GM12878 (cell line): ENCODE measurements around the gene BCAR3. TPM values are rescaled to one million over a fixed set of nuclear protein-coding genes. Genes with fewer than 3 reads are reported as not detected.
"Not testable (repeated sequence)": the region's sequence is repeated elsewhere in the genome, so short reads cannot be mapped to it uniquely, and the experiment has no call there.

ENCODE experiments used
- ATAC-seq: fragments of 200-7000 bp; cut with Tn5 transposase; 3 replicates; pipeline ENCODE4 v1.9.1; 2020; ENCODE audit warnings: mild to moderate bottlenecking, moderate library complexity
- BruUV-seq: library from RNA; stranded (reverse); fragments of 400-500 nt; replicated peaks from 2 replicates; lab custom pipeline; 2021; lab: Mats Ljungman, UMichigan
- CTCF ChIA-PET: fragments of 300-600 bp; sonication (Branson Sonifier 250); formaldehyde crosslinking; extraction: SDS; loops from one replicate; lab custom pipeline; 2021; ENCODE audit warnings: inconsistent platforms; lab: Yijun Ruan, JAX
- POLR2A ChIA-PET: fragments of 350-600 bp; formaldehyde crosslinking; extraction: SDS; loops from one replicate; lab custom pipeline; 2021; ENCODE audit warnings: inconsistent platforms; lab: Charles Lee
- RAD21 ChIA-PET: fragments of 300-600 bp; sonication (Branson Sonifier 250); formaldehyde crosslinking; loops from one replicate; lab custom pipeline; 2023; ENCODE audit warnings: antibody characterized with exemption; ENCODE audit not compliant: unreplicated experiment; lab: Charles Lee
- SMC1A ChIA-PET: fragments of 300-600 bp; sonication (Branson Sonifier 250); formaldehyde crosslinking; loops from one replicate; lab custom pipeline; 2023; ENCODE audit not compliant: unreplicated experiment, uncharacterized antibody; lab: Charles Lee
- DNase-seq: peaks from one replicate; pipeline ENCODE4 v3.0.0-alpha.2; 2011; ENCODE audit warnings: low read depth, low spot score
- FAIRE-seq: peaks from 3 replicates; lab custom pipeline; 2011; peaks lifted over from hg19 to GRCh38; lab: Jason Lieb, UNC
- H2AFZ ChIP-seq: 2 replicates; pipeline ENCODE4 v1.6.0; 2011; ENCODE audit warnings: low read depth, low read length, control low read depth; ENCODE audit not compliant: control insufficient read depth
- H3K27ac ChIP-seq: 2 replicates; pipeline ENCODE4 v1.5.1; 2011; ENCODE audit warnings: control low read depth; ENCODE audit not compliant: control insufficient read depth, insufficient read depth
- H3K27me3 ChIP-seq, 2 experiments: replicated peaks in 1 of 2; 2 replicates each; pipeline versions ENCODE4 v1.6.0 to v1.6.1; 2011; ENCODE audit warnings: low read length in 1 of 2; ENCODE audit not compliant: control insufficient read depth in 2 of 2, insufficient read depth in 2 of 2
- H3K36me3 ChIP-seq, 2 experiments: 2 replicates each; pipeline ENCODE4 v1.5.1; 2011; ENCODE audit warnings: low read length in 1 of 2; ENCODE audit not compliant: control insufficient read depth in 2 of 2, insufficient read depth in 2 of 2
- H3K4me1 ChIP-seq: 2 replicates; pipeline ENCODE4 v1.6.1; 2011; ENCODE audit warnings: mild to moderate bottlenecking, low read length, moderate library complexity, mixed read lengths; ENCODE audit not compliant: control insufficient read depth, insufficient read depth
- H3K4me2 ChIP-seq: 2 replicates; pipeline ENCODE4 v1.6.0; 2011; ENCODE audit warnings: control low read depth; ENCODE audit not compliant: control insufficient read depth, insufficient read depth
- H3K4me3 ChIP-seq: fragments of 200-600 bp; sonication (generic); 2 replicates; pipeline ENCODE4 v1.5.1; 2016
- H3K79me2 ChIP-seq: 2 replicates; pipeline ENCODE4 v1.6.0; 2011; ENCODE audit warnings: low read length; ENCODE audit not compliant: control insufficient read depth, insufficient read depth
- H3K9ac ChIP-seq: 2 replicates; pipeline ENCODE4 v1.8.0; 2011; ENCODE audit warnings: low read length, control low read depth, mixed read lengths; ENCODE audit not compliant: control insufficient read depth, insufficient read depth
- H3K9me3 ChIP-seq: replicated peaks from 3 replicates; pipeline ENCODE4 v1.5.1; 2011; ENCODE audit warnings: mild to moderate bottlenecking, low read length; ENCODE audit not compliant: control insufficient read depth, insufficient read depth
- H4K20me1 ChIP-seq: 2 replicates; pipeline ENCODE4 v1.6.0; 2011; ENCODE audit not compliant: control insufficient read depth, insufficient read depth
- ATF7 ChIP-seq: fragments of 450-650 bp; IDR thresholded peaks from 2 replicates; pipeline ENCODE4 v1.6.1; 2016; ENCODE audit warnings: low read depth, mild to moderate bottlenecking
- CEBPB ChIP-seq, 2 experiments: fragments of 150-350 bp in 1 of 2; IDR thresholded peaks; 2 replicates each; pipeline ENCODE4 v1.6.1; 2012 to 2014; ENCODE audit warnings: low read depth in 2 of 2, low read length in 2 of 2, borderline replicate concordance in 1 of 2, inconsistent platforms in 1 of 2
- GABPA ChIP-seq: IDR thresholded peaks from 2 replicates; pipeline ENCODE4 v1.6.1; 2014; ENCODE audit warnings: antibody characterized with exemption, low read depth, mild to moderate bottlenecking, inconsistent platforms
- HDAC6 ChIP-seq: fragments of 200-600 bp; sonication (generic); IDR thresholded peaks from one replicate; pipeline ENCODE4 v1.8.0; 2017; ENCODE audit warnings: antibody characterized with exemption; ENCODE audit not compliant: unreplicated experiment
- HDGF ChIP-seq: fragments of 450-650 bp; IDR thresholded peaks from 2 replicates; pipeline ENCODE4 v1.6.1; 2016; ENCODE audit warnings: antibody characterized with exemption
- MTA2 ChIP-seq: fragments of 450-650 bp; IDR thresholded peaks from 2 replicates; pipeline ENCODE4 v1.6.1; 2016; ENCODE audit warnings: low read depth, mild to moderate bottlenecking, moderate library complexity
- RCOR1 ChIP-seq: conservative IDR thresholded peaks from 2 replicates; pipeline ENCODE4 v1.6.1; 2012; ENCODE audit warnings: low read depth, low read length, improper control_type of control experiment
- USF2 ChIP-seq: IDR thresholded peaks from 2 replicates; pipeline ENCODE4 v1.6.1; 2011; ENCODE audit warnings: low read depth, low read length, improper control_type of control experiment, borderline replicate concordance
- ZBTB4 ChIP-seq: fragments of 450-650 bp; formaldehyde crosslinking; IDR thresholded peaks from 2 replicates; pipeline ENCODE4 v1.4.0; 2022; ENCODE audit warnings: mild to moderate bottlenecking, moderate library complexity
- WGBS: methylation state at CpG from one replicate; pipeline ENCODE4 v1.1.6; 2016; ENCODE audit warnings: low lambda C conversion rate; ENCODE audit not compliant: insufficient replicate concordance, insufficient coverage; ENCODE audit errors: missing lambda C conversion rate; 5-methylcytosine and 5-hydroxymethylcytosine counted together
- in situ Hi-C: fragments of 300-500 bp; cut with MboI; formaldehyde crosslinking; loops from 9 replicates; pipeline ENCODE4 v1.14.3; 2018; ENCODE audit warnings: mixed read lengths
- intact Hi-C: fragments of 100-400 bp; cut with micrococcal nuclease; formaldehyde crosslinking; loops from one replicate; pipeline ENCODE4 v1.14.2; 2022; ENCODE audit not compliant: unreplicated experiment
- polyA plus RNA-seq, 11 experiments: library from polyadenylated mRNA; depleted of rRNA in 4 of 11; unstranded in 6 of 11; stranded (reverse) in 5 of 11; fragments of >200 nt; fragmentation: Nextera tagmentation in 4 of 11; fragmentation: Illumina TruSeq in 1 of 11; extraction: Ambion mirVana in 4 of 11; extraction: Trizol in 1 of 11; gene quantifications; 1 replicate in 1 of 11; 2 replicates in 10 of 11; pipeline versions ENCODE4 v1.2.1 to v1.2.3, GENCODE V29; 2011 to 2016; ENCODE audit warnings: inconsistent platforms in 2 of 11, missing spikeins in 2 of 11, low read depth in 1 of 11
- total RNA-seq, 4 experiments: library from RNA; depleted of rRNA in 3 of 4; stranded (reverse); fragments of >200 nt in 3 of 4; fragmentation: Illumina TruSeq in 1 of 4; extraction: Trizol in 1 of 4; gene quantifications; 2 replicates each; pipeline versions ENCODE4 v1.2.1 to v1.2.3, GENCODE V29; 2013 to 2021
- TF ChIP-seq, protein P1 (sequence below): IDR thresholded peaks from 2 replicates; pipeline ENCODE4 v1.6.1; 2012; ENCODE audit warnings: low read depth, low read length, improper control_type of control experiment

The BCAR3 gene
- total and polyA plus RNA-seq, 10 of the 15 experiments (the other 5 are each of a cell fraction or from before 2014, with no cell fraction given), result 1.3 to 6.6 (median 1.8) TPM

- H3K4me3 ChIP-seq, H4K20me1 ChIP-seq, ATAC-seq, FAIRE-seq, H3K4me1 ChIP-seq, POLR2A ChIA-PET, BruUV-seq, H3K9ac ChIP-seq, DNase-seq, in situ Hi-C loops, H3K36me3 ChIP-seq, H3K79me2 ChIP-seq, H3K4me2 ChIP-seq, H3K27ac ChIP-seq, H3K9me3 ChIP-seq, H2AFZ ChIP-seq, intact Hi-C loops, H3K27me3 ChIP-seq: not testable (repeated sequence)
- WGBS, result 70% methylated on average over 6 of the region's 6 CpGs
- RAD21 ChIA-PET, result interaction anchor here (1.2 to 2.9 kb wide), 4 partner anchors 18 to 140 kb away, joined by 4 to 15 read pairs (median 7); no protein-coding TSS in a partner anchor
- SMC1A ChIA-PET, result interaction anchor here (0.8 to 7.4 kb wide), 8 partner anchors 16 to 71 kb away, joined by 3 to 61 read pairs (median 6); no protein-coding TSS in a partner anchor
- CTCF ChIA-PET, result interaction anchor here (0.9 to 3.8 kb wide), 7 partner anchors 9 to 140 kb away, joined by 3 to 15 read pairs (median 4); partner anchors contain the start of gene BCAR3
Measured at GRCh38 chr1:93674071-93674470, 7.6 kb downstream of the BCAR3 start.

- H3K27ac ChIP-seq, result no peak overlapping the region
- H3K4me3 ChIP-seq, result no peak overlapping the region
- CTCF ChIA-PET, result interaction anchor here (1.2 to 4.2 kb wide), 9 partner anchors 9 to 141 kb away, joined by 3 to 28 read pairs (median 6); partner anchors contain the start of gene BCAR3
- no peaks in the 10 kb centered on the region for H3K9me3 ChIP-seq
- DNase-seq, result no peak
- intact Hi-C loops, result no loop called here
- SMC1A ChIA-PET, result interaction anchor here (0.6 to 7.9 kb wide), 17 partner anchors 8 to 369 kb away, joined by 3 to 61 read pairs (median 6); partner anchors contain the start of gene BCAR3
- H2AFZ ChIP-seq, result no peak overlapping the region
- no TSS peak for BruUV-seq
- no peaks in the 10 kb centered on the region for H3K4me1 ChIP-seq
- no peak for ATAC-seq
- no peaks in the 10 kb centered on the region for H3K27me3 ChIP-seq
- POLR2A ChIA-PET, result interaction anchor here (0.6 kb wide), 1 partner anchor 11 kb away, joined by 3 read pairs; no protein-coding TSS in a partner anchor
- in situ Hi-C loops, result no loop called here
- no peaks in the 10 kb centered on the region for H4K20me1 ChIP-seq
- RAD21 ChIA-PET, result interaction anchor here (1.2 to 2.9 kb wide), 5 partner anchors 11 to 141 kb away, joined by 3 to 15 read pairs (median 6); no protein-coding TSS in a partner anchor
- H3K9ac ChIP-seq, result no peak overlapping the region
- WGBS, result 95% methylated on average over 2 of the region's 2 CpGs
- H3K79me2 ChIP-seq, result no peaks in the 10 kb centered on the region
- no peaks in the 10 kb centered on the region for H3K36me3 ChIP-seq
- FAIRE-seq, result no peak
- no peak overlapping the region for H3K4me2 ChIP-seq
- TF ChIP-seq CEBPB (IDR thresholded peaks at IDR 0.05; ENCODE audit: borderline replicate concordance in 1 of 2, low read depth in 2 of 2, low read length in 2 of 2) (no peak), USF2 (no peak), MTA2 (no peak), ATF7 (no peak), RCOR1 (no peak), HDGF (no peak), HDAC6 (no peak), GABPA (no peak), ZBTB4 (CRISPR knock-in tag) (no peak)
- TF ChIP-seq, protein P1, sequence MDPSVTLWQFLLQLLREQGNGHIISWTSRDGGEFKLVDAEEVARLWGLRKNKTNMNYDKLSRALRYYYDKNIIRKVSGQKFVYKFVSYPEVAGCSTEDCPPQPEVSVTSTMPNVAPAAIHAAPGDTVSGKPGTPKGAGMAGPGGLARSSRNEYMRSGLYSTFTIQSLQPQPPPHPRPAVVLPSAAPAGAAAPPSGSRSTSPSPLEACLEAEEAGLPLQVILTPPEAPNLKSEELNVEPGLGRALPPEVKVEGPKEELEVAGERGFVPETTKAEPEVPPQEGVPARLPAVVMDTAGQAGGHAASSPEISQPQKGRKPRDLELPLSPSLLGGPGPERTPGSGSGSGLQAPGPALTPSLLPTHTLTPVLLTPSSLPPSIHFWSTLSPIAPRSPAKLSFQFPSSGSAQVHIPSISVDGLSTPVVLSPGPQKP, result no peak
Measured at GRCh38 chr1:93673163-93673829, 8.3 kb downstream of the BCAR3 start.
